Endodermal cell (in vitro differentiated cells): ENCODE results near the gene ZKSCAN7. TPM values are rescaled to one million over a fixed set of nuclear protein-coding genes. Genes with fewer than 3 reads are reported as not detected.
A peak's percentile ranks its signal among the peaks of the same experiment; 100 is the strongest.

Experiments used
- DNase-seq: peaks from one replicate; pipeline ENCODE4 v3.0.0-alpha.2; 2017
- H3K27ac ChIP-seq: 2 replicates; pipeline ENCODE4 v1.5.1; 2013; ENCODE audit warnings: mild to moderate bottlenecking, low read depth, low read length, moderate library complexity
- H3K27me3 ChIP-seq: 2 replicates; pipeline ENCODE4 v1.6.1; 2013; ENCODE audit warnings: mild to moderate bottlenecking, low read length, moderate library complexity; ENCODE audit not compliant: insufficient read depth, control insufficient read depth, poor library complexity, severe bottlenecking
- H3K36me3 ChIP-seq: 2 replicates; pipeline ENCODE4 v1.7.0; 2013; ENCODE audit warnings: mild to moderate bottlenecking, low read length, moderate library complexity; ENCODE audit not compliant: control insufficient read depth, insufficient read depth
- H3K4me1 ChIP-seq: one replicate; pipeline ENCODE4 v1.7.0; 2013; ENCODE audit warnings: low read length; ENCODE audit not compliant: control insufficient read depth, insufficient read depth
- H3K4me3 ChIP-seq: 2 replicates; pipeline ENCODE4 v1.5.1; 2013; ENCODE audit warnings: mild to moderate bottlenecking, low read length, moderate library complexity
- H3K9ac ChIP-seq: 2 replicates; pipeline ENCODE4 v1.6.1; 2013; ENCODE audit warnings: mild to moderate bottlenecking, low read length, moderate library complexity; ENCODE audit not compliant: poor library complexity, severe bottlenecking; ENCODE audit errors: extremely low read depth
- H3K9me3 ChIP-seq: 2 replicates; pipeline ENCODE4 v1.6.1; 2013; ENCODE audit warnings: mild to moderate bottlenecking, low read length, moderate library complexity; ENCODE audit not compliant: control insufficient read depth
- H3K27ac Mint-ChIP-seq: 2 replicates; pipeline ENCODE4 v1.8.0; 2020; ENCODE audit warnings: mixed read lengths
- H3K27me3 Mint-ChIP-seq: 2 replicates; pipeline ENCODE4 v1.8.0; 2021; ENCODE audit warnings: mild to moderate bottlenecking, mixed read lengths; ENCODE audit not compliant: insufficient read depth
- H3K36me3 Mint-ChIP-seq: 2 replicates; pipeline ENCODE4 v1.8.0; 2020; ENCODE audit warnings: low read depth, mixed read lengths
- H3K4me1 Mint-ChIP-seq: 2 replicates; pipeline ENCODE4 v1.8.0; 2020; ENCODE audit warnings: mixed read lengths
- H3K4me3 Mint-ChIP-seq: 2 replicates; pipeline ENCODE4 v1.8.0; 2020; ENCODE audit warnings: mild to moderate bottlenecking, moderate library complexity, mixed read lengths
- H3K9me3 Mint-ChIP-seq: 2 replicates; pipeline ENCODE4 v1.8.0; 2020; ENCODE audit warnings: mild to moderate bottlenecking, mixed read lengths
- CTCF ChIP-seq: fragments of 200-600 bp; sonication (generic); conservative IDR thresholded peaks from 2 replicates; pipeline ENCODE4 v1.5.0; 2021; ENCODE audit warnings: antibody characterized with exemption, mild to moderate bottlenecking
- WGBS, 2 experiments: methylation state at CpG; one replicate each; pipeline versions ENCODE4 v1.1.5 to v1.1.7; 2013; ENCODE audit warnings: missing lambda C conversion rate in 2 of 2, mixed read lengths in 1 of 2; ENCODE audit not compliant: insufficient coverage in 1 of 2, insufficient read length in 1 of 2; 5-methylcytosine and 5-hydroxymethylcytosine counted together
- total RNA-seq, 2 donors: library from RNA; stranded (reverse); fragmentation: NEBNext Ultra II Directional in 1 of 2; extraction: Animal tissue kit (Norgen Biotek cat#: 25700) in 1 of 2; gene quantifications; 2 replicates in 1 of 2; 3 replicates in 1 of 2; pipeline ENCODE4 v1.2.1, GENCODE V29; 2021

The ZKSCAN7 gene
- total RNA-seq, 2 donors from 2014 or later: 11.0 to 15.5 TPM

GRCh38 chr3:44555723-44556122 lies 730 bp downstream of the ZKSCAN7 start:
- H3K4me3 Mint-ChIP-seq: peak overlapping the region; percentile 90
- peak overlapping the region; percentile 92 for H3K27ac Mint-ChIP-seq
- Histone ChIP-seq H3K27ac (peak overlapping the region; percentile 34), H3K9me3 (peaks cover 38% of the 10 kb centered on the region), H3K36me3 (peaks cover 20% of the 10 kb centered on the region), H3K4me1 (no peaks in the 10 kb centered on the region), H3K9ac (peak overlapping the region; percentile 52), H3K4me3 (peak overlapping the region; percentile 84), H3K27me3 (peaks cover 27% of the 10 kb centered on the region)
- peaks cover 35% of the 10 kb centered on the region for H3K9me3 Mint-ChIP-seq
- peaks cover 35% of the 10 kb centered on the region for H3K27me3 Mint-ChIP-seq
- no peak for TF ChIP-seq CTCF
- H3K36me3 Mint-ChIP-seq: peaks cover 46% of the 10 kb centered on the region
- 34 to 38% methylated on average over 5 of the region's 5 CpGs for WGBS, 2 experiments
- peaks cover 8% of the 10 kb centered on the region for H3K4me1 Mint-ChIP-seq
- DNase-seq: no peak

GRCh38 chr3:44557074-44557473 lies 2.1 kb downstream of the ZKSCAN7 start:
- no peak overlapping the region for H3K9ac ChIP-seq
- Mint-ChIP-seq H3K4me3 (no peak overlapping the region), H3K4me1 (peaks cover 8% of the 10 kb centered on the region), H3K36me3 (peaks cover 60% of the 10 kb centered on the region), H3K27ac (no peak overlapping the region), H3K27me3 (peaks cover 22% of the 10 kb centered on the region), H3K9me3 (peaks cover 49% of the 10 kb centered on the region)
- no peak overlapping the region for H3K27ac ChIP-seq
- H3K27me3 ChIP-seq: peaks cover 15% of the 10 kb centered on the region
- peaks cover 50% of the 10 kb centered on the region for H3K9me3 ChIP-seq
- H3K4me3 ChIP-seq: no peak overlapping the region
- no peak for TF ChIP-seq CTCF
- no peak for DNase-seq
- H3K4me1 ChIP-seq: no peaks in the 10 kb centered on the region
- 94 to 98% methylated on average over 8 to 9 of the region's 9 CpGs for WGBS, 2 experiments
- H3K36me3 ChIP-seq: peaks cover 33% of the 10 kb centered on the region

- H3K27ac Mint-ChIP-seq: no peak overlapping the region
- no peak for TF ChIP-seq CTCF
- 83 to 100% methylated on average over 1 of the region's 1 CpG for WGBS, 2 experiments
- peaks cover 1% of the 10 kb centered on the region for H3K4me1 Mint-ChIP-seq
- no peak overlapping the region for H3K9ac ChIP-seq
- no peaks in the 10 kb centered on the region for H3K4me1 ChIP-seq
- H3K9me3 Mint-ChIP-seq: peaks cover 73% of the 10 kb centered on the region
- no peak overlapping the region for H3K4me3 ChIP-seq
- H3K27me3 Mint-ChIP-seq: no peaks in the 10 kb centered on the region
- peaks cover 63% of the 10 kb centered on the region for H3K9me3 ChIP-seq
- peaks cover 96% of the 10 kb centered on the region for H3K36me3 Mint-ChIP-seq
- no peak overlapping the region for H3K4me3 Mint-ChIP-seq
- no peak for DNase-seq
- H3K27me3 ChIP-seq: no peaks in the 10 kb centered on the region
- H3K27ac ChIP-seq: no peak overlapping the region
- H3K36me3 ChIP-seq: peaks cover 55% of the 10 kb centered on the region
Measured at GRCh38 chr3:44561076-44561475, 6.1 kb downstream of the ZKSCAN7 start.
